Left forelimb (tissue), 1 donor: ENCODE results near the gene GPNMB.

ENCODE experiments used
- DNase-seq: peaks from one replicate; pipeline ENCODE4 v3.0.0-alpha.2; 2018; ENCODE audit warnings: low spot score

GPNMB gene

DNA sequence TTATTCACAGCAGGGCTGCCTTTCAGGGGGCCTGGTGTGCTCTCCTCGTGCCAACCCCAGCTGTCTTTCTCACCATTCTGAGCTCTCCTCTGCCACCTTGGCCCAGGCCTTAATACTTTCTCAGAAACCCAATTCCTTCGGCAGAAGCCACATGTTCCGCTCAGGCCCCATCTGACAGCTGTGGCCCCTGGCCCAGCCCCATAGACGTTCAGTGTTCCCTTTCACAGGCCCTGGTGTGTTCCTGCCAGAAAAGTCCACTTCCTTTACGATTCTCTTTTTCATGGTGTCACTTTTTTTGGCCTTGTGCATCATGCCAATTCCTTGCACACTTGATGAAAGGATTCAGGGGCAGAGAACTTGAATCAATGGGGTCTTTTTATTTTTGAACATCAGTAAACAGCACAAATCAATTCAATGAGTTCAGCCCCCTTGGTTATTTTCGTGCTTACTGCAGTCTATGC lies 15.9 kb upstream of the GPNMB start:
- DNase-seq, result no peak

GRCh38 chr7:23232966-23233365 lies 13.6 kb upstream of the GPNMB start:
- no peak for DNase-seq

DNA sequence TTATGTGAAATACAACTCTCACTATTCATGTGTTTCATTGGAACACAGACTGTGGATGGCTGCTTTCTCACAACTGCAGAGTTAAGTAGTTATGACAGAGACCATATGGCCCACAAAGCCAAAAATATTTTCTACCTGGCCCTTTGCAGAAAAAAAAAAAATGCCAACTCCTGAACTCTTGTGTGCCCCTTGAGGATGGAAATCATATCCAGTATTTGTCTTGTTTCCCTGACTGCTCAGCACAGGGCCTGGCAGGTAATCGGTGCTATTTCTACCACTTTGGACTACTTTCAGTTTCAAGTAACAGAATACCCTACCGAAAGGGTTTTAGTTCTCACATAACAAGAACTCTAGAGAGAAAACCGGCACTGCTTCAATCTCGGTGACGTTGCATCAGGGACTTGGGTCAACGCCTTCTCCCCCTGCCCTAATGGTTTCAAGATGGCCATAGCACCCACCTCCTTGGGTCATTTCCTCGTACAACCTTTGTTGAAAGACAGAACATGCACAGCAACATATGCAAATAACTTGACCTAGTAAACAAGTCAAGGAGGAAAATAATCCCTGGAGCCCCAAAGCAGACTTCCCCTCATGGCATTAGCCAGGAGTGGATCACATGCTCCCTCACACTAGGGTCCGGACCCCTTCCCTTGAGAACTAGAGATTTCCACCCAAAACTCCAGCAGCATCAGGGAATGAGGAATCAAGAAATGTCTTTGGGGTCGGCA lies 11.8 kb upstream of the GPNMB start:
- DNase-seq, result no peak

- DNase-seq, result no peak
Measured at GRCh38 chr7:23235813-23236221, 10.8 kb upstream of the GPNMB start.

DNA sequence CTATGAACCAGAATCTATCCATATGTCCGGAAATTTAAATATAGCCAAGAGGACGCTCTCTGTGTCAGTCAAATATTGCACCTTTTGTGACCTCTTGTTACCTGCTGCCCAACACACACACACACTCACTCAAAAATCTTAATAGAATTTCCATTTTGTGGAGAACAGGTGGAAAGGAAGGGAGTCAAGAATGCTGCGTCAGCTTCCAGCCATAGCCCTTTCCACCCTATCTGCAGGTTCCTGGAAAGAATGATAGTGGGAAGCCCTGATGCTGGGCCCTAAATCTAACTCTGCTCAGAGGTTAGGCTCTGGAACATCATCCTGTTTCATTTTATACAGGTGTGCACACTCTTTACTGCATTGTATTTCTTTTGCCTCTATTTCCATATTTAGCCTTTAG lies 9.6 kb upstream of the GPNMB start:
- DNase-seq, result no peak

GRCh38 chr7:23238983-23239652 lies 7.5 kb upstream of the GPNMB start:
- DNase-seq, result no peak

DNA sequence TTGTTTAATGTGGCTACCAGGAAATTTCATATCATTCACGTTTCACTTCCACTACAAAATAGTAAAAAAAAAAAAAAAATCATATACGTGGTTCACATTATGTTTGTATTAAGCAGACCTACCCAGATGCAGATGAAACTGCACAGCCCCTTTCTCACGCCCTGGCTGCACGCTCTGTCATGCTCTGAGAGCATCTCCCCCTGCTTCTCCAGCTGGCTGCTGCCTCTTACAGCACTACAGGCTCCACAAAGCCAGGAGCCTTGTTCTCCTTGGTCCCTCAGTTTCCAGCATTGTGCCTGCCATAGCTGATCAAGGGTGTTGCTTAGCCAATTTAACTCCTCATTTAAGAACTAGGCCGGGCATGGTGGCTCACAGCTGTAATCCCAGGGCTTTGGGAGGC lies 6.9 kb upstream of the GPNMB start:
- no peak for DNase-seq

GRCh38 chr7:23242321-23242720 lies 4.3 kb upstream of the GPNMB start:
- no peak for DNase-seq

GRCh38 chr7:23242935-23243334 lies 3.6 kb upstream of the GPNMB start:
- no peak for DNase-seq

DNA sequence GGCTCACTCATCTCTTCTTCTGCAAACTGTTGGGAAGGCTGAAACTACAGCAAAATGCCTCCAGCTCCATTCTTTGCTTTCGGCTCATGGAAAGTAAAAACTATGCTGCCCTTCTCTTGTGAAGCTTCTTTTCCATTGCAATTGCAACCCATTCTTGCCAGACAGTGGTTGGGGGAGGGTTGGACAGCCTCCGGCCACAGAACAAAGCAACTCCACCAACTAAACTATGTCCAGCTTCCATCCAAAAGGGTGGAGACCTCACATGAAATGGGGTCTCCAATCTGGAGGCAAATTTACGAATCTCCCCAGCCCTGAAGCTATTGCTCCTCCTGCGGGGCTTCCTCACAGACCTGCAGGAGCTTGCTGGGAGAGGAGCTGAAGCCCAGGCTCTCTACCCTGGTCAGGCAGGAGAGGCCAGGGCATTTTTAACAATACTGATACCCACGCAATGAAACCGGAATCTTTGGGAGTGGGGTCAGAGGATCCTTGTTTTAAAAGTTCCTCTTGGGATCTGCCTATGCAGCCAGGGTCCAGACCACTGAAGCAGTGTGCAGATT lies 549 bp downstream of the GPNMB start:
- no peak for DNase-seq

DNA sequence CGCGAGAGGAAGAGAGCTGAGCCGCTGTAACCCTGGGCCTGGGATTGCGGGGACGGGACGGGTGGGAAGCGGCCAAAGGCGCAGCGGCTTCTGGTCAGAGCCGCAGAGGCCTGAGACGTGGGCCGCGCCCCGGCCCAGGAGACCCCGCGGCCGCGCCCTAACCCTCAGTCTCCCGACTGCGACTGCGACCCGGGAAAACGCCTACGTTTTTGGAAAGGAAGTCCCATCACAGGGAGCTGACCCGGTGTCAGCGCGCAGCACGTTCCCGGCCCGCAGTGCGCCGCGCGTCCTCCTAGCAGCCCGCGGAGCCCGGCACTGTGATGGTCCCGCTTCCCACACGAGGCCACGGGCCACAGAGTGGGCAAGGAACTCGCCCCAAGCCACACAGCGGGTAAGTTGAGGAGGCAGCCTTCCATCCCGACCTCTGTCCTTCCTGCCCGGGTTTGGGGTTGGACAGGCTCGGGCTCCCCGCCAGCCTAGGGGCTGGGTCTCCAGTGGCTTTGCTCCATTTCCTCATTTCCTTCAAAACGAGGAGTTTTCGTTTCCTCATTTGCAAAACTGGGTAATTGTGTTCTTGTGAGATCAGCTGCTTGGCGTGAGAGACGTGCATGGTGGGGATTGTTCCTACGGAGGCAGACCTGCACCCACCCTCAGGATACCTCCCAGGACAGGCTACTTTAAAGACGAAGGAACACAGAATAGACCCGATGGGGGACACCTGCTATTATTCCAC lies 1.2 kb downstream of the GPNMB start:
- peak; percentile 72 for DNase-seq

- no peak for DNase-seq
Measured at GRCh38 chr7:23249486-23249885, 2.9 kb downstream of the GPNMB start.

- DNase-seq, result no peak
Measured at GRCh38 chr7:23254051-23254681, 7.6 kb downstream of the GPNMB start.

- DNase-seq, result no peak
Measured at GRCh38 chr7:23256731-23257130, 10.2 kb downstream of the GPNMB start.

DNA sequence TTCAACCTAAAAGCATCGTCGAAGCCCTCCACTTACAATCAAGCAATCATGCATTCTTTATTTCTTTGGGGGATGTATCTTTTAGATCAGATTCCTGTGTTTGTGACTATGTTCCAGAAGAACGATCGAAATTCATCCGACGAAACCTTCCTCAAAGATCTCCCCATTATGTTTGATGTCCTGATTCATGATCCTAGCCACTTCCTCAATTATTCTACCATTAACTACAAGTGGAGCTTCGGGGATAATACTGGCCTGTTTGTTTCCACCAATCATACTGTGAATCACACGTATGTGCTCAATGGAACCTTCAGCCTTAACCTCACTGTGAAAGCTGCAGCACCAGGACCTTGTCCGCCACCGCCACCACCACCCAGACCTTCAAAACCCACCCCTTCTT lies 13.8 kb downstream of the GPNMB start:
- DNase-seq, result no peak

- no peak for DNase-seq
Measured at GRCh38 chr7:23261843-23262452, 15.4 kb downstream of the GPNMB start.

DNA sequence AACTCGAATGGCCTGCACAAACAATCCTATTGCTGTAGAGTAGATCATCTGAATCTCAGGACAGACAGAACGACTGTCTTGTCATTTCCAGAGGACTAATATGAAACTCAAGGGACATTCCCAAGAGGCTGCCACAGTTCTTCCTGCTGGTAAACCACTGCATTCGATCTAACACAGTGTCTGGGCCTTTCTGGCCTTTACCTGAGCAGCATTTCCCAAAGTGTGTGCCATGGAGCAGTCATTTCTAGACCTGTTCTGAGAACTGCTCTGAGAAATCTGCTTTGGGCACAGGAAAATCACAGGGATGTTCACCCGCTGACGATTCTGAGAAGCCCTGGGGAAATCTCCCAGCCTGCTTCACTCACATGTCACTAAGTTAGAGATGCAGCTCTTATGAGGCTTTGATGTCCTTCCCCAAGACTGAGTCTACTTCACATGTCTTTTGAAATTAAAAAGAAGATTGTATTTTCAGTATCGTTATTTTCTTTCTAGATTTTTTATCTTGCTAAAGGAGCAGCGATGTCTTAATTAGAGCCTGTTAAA lies 18.4 kb downstream of the GPNMB start:
- no peak for DNase-seq

GRCh38 chr7:23266918-23267317 lies 20.3 kb downstream of the GPNMB start:
- DNase-seq, result no peak

DNA sequence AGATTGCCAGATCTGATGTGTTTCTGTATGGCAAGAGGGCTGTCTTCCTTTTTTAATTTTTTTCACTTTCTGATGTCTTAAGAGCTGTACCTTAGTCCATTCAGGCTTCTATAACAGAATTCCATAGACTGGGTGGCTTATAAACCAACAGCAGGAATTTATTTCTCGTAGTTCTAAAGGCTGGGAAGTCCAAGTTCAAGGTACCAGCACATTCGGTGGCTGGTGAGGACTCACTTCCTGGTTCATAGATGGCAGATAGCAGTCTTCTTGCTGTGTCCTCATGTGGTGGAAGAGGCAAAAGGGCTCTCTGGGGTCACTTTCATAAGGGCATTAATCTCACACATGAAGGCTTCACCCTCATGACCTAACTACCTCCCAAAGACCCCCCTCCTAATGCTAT lies 20.8 kb downstream of the GPNMB start:
- DNase-seq, result no peak

- no peak for DNase-seq
Measured at GRCh38 chr7:23268167-23268566, 21.6 kb downstream of the GPNMB start.

DNA sequence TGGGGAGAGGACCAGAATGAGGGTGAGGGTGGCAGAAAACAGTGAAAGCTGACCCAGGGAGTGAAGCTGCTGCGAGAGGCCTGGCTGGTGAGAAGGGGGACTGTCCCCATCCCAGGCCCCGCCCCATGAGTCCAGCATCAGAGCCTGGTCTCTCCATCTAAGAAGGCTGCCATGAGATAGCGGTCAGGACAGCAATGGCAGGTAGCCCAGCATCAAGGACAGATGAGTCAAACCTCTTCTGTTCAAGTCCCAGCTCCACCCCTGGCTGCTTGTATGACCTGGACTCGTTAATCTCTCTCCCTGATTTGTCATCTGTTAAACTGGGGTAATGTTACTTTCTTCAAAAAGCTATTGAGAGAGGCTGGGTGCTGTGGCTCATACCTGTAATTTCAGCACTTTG lies 22.2 kb downstream of the GPNMB start:
- no peak for DNase-seq

GRCh38 chr7:23272275-23272674 lies 25.7 kb downstream of the GPNMB start:
- no peak for DNase-seq
